Measurements from ENCODE around the gene LARP4B. TPM values are rescaled to one million over a fixed set of nuclear protein-coding genes. Genes with fewer than 3 reads are reported as not detected.
A peak's percentile ranks its signal among the peaks of the same experiment; 100 is the strongest.

LARP4B gene
- total and polyA plus RNA-seq, 7 donors: 16.6 to 88.3 (median 66.6) TPM

GRCh38 chr10:819816-820215 lies 111.7 kb downstream of the LARP4B start:
- Histone ChIP-seq H3K4me3 (no peak overlapping the region), H3K9me3 (no peaks in the 10 kb centered on the region), H3K36me3 (ENCODE audit: insufficient read depth in 1 of 2, low read depth in 1 of 2) (peaks cover 7 to 97% of the 10 kb centered on the region in 2 donors), H3K4me1 (peaks cover 17% of the 10 kb centered on the region), H3K27me3 (ENCODE audit: insufficient read depth in 3 of 3, low read length in 2 of 3) (no peaks in the 10 kb centered on the region), H3K27ac (no peak overlapping the region)
- WGBS, 3 donors: 93 to 97% (median 94%) methylated on average over 8 of the region's 8 CpGs
- DNase-seq (no peak), ATAC-seq (no peak)
- intact Hi-C loops (cut with DNase I): no loop called here
- TF ChIP-seq CTCF (IDR thresholded peaks at IDR 0.05): no peak

GRCh38 chr10:819326-819725 lies 112.2 kb downstream of the LARP4B start:
- ATAC-seq (peak in 1 of 4 donors; percentile 21), DNase-seq (no peak)
- peaks cover 17% of the 10 kb centered on the region for H3K4me1 ChIP-seq
- peaks cover 5 to 97% of the 10 kb centered on the region in 2 donors for H3K36me3 ChIP-seq (ENCODE audit: insufficient read depth in 1 of 2, low read depth in 1 of 2)
- H3K9me3 ChIP-seq: no peaks in the 10 kb centered on the region
- 52 to 70% (median 64%) methylated on average over 9 of the region's 9 CpGs for WGBS, 3 donors
- TF ChIP-seq CTCF (IDR thresholded peaks at IDR 0.05): no peak
- H3K4me3 ChIP-seq: no peak overlapping the region
- no peaks in the 10 kb centered on the region for H3K27me3 ChIP-seq (ENCODE audit: insufficient read depth in 3 of 3, low read length in 2 of 3)
- intact Hi-C loops (cut with DNase I): no loop called here
- H3K27ac ChIP-seq: peak overlapping the region; percentile 37

GRCh38 chr10:818526-819220 lies 112.8 kb downstream of the LARP4B start:
- H3K4me1 ChIP-seq: peaks cover 17% of the 10 kb centered on the region
- H3K36me3 ChIP-seq (ENCODE audit: insufficient read depth in 1 of 2, low read depth in 1 of 2): peaks cover 0 to 97% of the 10 kb centered on the region in 2 donors
- H3K27me3 ChIP-seq (ENCODE audit: insufficient read depth in 3 of 3, low read length in 2 of 3): no peaks in the 10 kb centered on the region
- ATAC-seq (peak; percentile 43 to 66 (median 54)), DNase-seq (no peak)
- intact Hi-C loops (cut with DNase I): no loop called here
- WGBS, 3 donors: 55 to 67% (median 55%) methylated on average over 9 of the region's 9 CpGs
- no peaks in the 10 kb centered on the region for H3K9me3 ChIP-seq
- no peak overlapping the region for H3K4me3 ChIP-seq
- peak overlapping the region; percentile 37 for H3K27ac ChIP-seq
- no peak for TF ChIP-seq CTCF (IDR thresholded peaks at IDR 0.05)

- peak overlapping the region; percentile 37 for H3K27ac ChIP-seq
- no peaks in the 10 kb centered on the region for H3K9me3 ChIP-seq
- no peaks in the 10 kb centered on the region for H3K27me3 ChIP-seq (ENCODE audit: insufficient read depth in 3 of 3, low read length in 2 of 3)
- ATAC-seq (peak; percentile 46 to 74 (median 54)), DNase-seq (no peak)
- intact Hi-C loops (cut with DNase I): no loop called here
- WGBS, 3 donors: 35 to 63% (median 51%) methylated on average over 2 of the region's 2 CpGs
- peaks cover 0 to 97% of the 10 kb centered on the region in 2 donors for H3K36me3 ChIP-seq (ENCODE audit: insufficient read depth in 1 of 2, low read depth in 1 of 2)
- no peak for TF ChIP-seq CTCF (IDR thresholded peaks at IDR 0.05)
- peaks cover 20% of the 10 kb centered on the region for H3K4me1 ChIP-seq
- no peak overlapping the region for H3K4me3 ChIP-seq
These were observed 113.5 kb downstream of the LARP4B start for GRCh38 chr10:818010-818409.

GRCh38 chr10:817371-817770 lies 114.1 kb downstream of the LARP4B start:
- TF ChIP-seq CTCF (IDR thresholded peaks at IDR 0.05): no peak
- Histone ChIP-seq H3K27me3 (ENCODE audit: insufficient read depth in 3 of 3, low read length in 2 of 3) (no peaks in the 10 kb centered on the region), H3K4me1 (peaks cover 20% of the 10 kb centered on the region), H3K9me3 (no peaks in the 10 kb centered on the region), H3K4me3 (no peak overlapping the region), H3K27ac (peak overlapping the region; percentile 37), H3K36me3 (ENCODE audit: insufficient read depth in 1 of 2, low read depth in 1 of 2) (peaks cover 0 to 97% of the 10 kb centered on the region in 2 donors)
- WGBS, 3 donors: 67 to 81% (median 75%) methylated on average over 6 of the region's 6 CpGs
- intact Hi-C loops (cut with DNase I): no loop called here
- ATAC-seq (no peak), DNase-seq (no peak)
